GM18507 (cell line): ENCODE results near the gene KLHL29.

Experiments used
- DNase-seq: peaks from one replicate; pipeline ENCODE4 v3.0.0; 2011; ENCODE audit warnings: low read depth; ENCODE audit not compliant: insufficient read length; ENCODE audit errors: extremely low spot score
- FAIRE-seq: peaks from 2 replicates; lab custom pipeline; 2011; peaks lifted over from hg19 to GRCh38; lab: Jason Lieb, UNC

KLHL29 gene

DNA sequence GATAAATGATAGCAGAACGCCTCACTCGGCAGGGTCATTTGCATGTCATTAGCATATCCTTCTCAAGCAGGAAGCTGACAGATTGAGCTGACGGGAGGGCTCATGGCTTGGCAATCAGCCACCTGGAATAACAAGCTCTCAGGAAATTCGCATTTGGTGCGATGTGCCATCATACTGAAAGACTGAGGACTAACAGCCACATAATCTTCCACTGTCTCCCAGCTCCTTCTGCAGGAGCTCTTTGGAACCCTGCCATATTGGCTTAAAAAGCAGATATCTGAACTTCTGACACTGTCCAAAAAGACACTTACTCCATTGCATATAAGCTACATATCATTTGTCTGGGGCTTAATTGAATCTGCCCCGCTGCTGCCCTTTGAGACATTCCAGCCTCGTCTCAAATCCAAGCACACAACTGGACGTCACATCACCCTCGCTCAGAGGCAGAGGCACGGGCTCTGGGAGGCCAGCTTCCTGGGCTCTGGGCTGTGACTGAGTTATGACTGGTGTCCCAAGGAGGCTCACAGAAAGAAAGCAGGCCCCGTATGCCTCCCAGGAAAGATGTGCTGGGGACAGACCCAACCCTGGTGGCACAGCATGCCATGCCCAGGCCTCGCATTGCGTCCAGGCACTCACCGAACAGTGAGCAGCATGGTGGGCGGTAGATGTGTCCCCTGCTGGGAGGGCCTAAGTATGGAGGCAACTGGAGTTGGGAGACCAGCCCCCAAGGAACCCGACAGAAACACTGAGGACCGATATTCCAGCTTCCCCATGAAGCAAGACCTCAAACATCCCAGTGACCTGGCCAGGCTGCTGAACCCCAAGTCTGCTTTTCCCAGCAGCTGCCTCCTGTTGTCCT is 314.0 kb downstream of the KLHL29 start:
- FAIRE-seq, result no peak
- DNase-seq, result no peak

DNA sequence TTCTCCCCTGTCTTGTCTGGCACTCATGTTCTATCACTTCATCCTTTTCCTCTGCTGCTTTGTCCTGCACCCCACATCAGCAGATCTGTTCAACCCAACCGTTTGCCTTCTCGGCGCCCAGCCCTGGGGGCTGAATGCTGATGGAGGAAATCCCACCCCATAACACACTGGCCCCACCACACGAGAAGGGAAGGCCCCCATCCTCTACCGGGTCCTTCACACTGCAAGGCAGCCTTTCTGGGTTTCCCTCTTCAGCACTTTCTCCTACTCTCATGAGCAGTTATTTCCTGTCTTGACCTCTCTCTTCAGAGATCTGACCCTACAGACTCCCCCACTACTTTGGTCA is 314.6 kb downstream of the KLHL29 start:
- no peak for FAIRE-seq
- no peak for DNase-seq

DNA sequence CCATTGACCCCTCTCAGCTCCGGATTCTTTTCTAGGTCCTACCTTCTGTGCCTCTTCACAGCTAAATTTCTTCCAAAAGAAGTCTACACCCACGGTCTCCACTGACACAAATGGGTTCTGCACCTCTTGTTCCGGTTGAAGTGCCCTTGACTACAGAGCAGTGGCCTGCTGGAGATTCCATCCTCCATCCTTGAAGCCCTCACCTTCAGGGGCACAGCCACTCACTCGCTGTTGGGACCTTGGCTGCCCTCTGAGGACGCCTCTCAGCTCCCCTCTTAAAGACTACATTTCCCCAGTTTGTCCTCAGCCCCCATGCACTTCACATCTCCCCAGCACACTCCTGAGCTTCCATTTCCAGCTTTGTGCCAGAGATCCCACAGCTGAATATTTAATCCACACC is 315.6 kb downstream of the KLHL29 start:
- FAIRE-seq, result no peak
- no peak for DNase-seq

DNA sequence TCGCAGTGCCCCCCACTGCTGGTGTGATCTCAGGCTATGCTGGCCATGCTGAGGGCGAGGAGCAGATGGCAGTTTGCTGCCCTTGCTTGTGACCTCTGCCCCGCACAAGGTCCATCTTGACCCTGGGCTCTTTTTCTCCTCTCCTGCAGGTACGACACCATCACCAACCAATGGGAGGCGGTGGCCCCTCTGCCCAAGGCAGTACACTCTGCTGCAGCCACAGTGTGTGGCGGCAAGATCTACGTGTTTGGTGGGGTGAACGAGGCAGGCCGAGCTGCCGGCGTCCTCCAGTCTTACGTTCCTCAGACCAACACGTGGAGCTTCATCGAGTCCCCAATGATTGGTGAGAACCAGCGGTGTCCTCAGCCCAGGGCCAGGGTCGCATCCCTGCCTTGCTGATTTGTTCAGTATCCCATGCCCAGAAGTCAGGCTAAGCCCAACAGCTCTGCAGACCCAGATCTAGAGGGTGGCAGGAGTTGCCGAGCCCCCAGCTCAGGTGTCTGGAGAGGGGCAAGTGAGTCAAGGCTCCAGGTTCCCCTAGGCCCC is 318.1 kb downstream of the KLHL29 start:
- no peak for FAIRE-seq
- no peak for DNase-seq

DNA sequence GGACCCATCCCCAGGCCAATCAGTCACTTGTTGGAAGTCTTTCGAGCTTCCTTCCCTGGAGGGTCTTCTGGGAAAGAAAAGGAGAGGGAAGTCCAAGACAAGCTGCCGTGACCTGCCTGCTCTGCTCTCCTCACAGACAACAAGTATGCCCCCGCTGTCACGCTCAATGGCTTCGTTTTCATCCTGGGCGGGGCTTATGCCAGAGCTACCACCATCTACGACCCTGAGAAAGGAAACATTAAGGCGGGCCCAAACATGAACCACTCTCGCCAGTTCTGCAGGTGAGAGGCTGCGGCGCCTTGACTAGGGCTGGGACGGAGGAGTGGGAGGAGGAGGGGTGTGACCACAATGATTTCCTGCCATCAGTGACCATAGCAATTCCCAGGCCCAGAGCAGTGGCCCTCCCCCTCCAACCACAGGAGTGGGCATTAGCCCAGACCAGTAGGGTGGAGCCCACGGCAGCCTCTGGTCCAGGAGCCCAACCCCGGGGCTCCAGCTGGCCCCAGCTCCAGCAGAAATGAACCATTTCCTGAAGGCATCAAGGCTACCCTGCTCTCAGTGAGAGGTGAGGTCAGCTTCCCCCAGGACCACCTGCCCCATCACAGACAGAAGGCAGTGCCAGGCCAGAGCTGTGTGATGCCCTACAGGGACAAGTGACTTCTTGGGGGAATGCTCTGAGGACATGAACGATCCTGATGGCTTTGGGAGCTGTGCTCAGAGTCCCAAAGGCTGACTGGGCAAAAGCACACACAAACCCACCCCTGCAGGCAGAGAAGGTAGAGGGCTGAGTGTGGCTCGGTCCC is 318.8 kb downstream of the KLHL29 start:
- DNase-seq (no peak), FAIRE-seq (no peak)

DNA sequence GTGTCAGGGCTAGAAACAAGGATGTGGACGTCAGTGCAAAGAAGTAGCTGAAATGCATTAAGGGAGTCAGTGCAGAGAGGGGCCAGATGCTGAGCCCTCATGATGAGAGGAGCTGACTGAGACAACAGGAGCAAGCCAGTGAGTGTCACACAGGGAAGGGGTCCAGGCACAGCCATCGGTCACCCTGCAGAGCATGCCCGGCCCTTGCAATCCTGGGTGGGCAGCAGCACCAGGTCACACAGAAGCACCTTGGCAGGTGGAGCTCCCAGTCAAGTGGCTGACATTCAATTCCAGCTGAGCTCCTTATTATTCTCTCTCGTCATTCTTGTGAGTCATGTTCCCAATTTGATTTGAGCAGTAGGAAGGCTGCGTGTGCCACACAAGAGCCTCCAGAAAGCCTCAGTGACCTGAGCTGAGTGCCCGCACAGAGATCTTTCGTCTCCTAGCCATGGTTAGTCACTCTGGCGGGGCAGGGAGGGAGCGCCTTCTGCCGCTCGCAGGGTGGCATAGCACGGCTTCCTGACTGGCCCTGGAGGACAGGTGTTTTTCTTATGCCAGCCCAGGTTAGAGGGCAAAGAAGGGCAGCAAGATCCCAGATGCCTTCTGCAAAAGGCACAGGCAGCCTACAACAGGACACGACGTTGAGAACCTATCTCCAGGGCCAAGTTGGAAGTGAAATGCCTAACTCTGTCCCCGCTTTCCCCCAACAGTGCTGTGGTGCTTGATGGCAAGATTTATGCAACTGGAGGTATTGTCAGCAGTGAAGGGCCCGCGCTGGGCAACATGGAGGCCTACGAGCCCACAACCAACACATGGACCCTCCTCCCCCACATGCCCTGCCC is 321.0 kb downstream of the KLHL29 start:
- DNase-seq, result no peak
- no peak for FAIRE-seq

DNA sequence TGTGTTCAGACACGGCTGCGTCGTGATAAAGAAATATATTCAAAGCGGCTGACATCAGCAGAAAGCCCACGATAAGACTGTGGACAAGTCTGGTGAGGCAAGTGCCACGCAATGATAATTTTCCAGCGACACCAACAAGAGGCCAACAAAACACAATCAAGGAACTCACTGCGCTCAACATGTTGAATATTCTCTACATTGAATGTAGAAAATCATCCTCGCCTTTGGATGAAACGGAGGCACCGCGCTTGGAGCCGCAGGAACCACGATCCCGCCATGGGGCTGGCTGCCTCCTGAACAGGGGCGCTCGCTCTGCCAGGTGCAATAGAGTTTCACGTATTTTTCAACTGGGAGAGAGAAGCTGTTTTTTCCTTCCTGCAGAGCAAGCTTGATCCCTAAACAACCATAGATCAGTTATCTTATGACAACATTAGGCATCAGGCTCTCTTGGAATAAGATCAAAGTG is 321.7 kb downstream of the KLHL29 start:
- DNase-seq (no peak), FAIRE-seq (no peak)

DNA sequence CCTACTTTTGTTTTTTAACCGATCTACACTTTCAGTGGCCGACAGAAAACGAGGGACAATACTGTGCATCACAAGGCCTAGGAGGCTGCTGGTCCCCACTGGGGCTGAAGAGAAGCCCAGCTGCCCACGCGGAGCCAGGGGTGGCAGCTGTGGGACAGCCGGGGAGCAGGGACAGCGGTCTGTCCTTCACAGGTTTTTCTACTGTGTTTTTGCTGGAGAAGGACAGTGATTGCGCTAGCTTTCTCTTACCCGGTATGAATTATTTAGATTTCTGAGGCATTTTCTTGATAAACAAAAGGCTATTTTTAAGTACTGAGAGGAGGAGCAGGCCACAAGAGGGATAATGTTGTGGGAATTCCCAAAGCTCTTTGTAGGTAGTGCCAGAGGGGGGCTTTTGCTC is 322.1 kb downstream of the KLHL29 start:
- no peak for DNase-seq

DNA sequence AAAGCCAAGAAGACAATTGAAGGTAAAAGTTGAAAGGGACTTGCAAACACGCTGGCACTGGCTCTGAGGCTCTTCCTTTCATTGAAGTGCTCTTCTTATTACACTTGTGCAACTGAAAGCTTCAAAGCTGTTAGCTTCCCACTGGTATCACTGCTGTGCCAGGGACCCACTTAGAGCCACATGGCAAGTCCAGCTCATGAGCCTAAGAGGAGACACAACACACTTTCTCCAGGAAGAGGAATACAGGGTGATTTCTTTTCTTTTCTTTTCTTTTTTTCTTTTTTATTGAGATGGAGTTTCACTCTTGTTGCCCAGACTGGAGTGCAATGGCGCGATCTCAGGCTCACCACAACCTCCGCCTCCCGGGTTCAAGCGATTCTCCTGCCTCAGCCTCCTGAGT is 323.8 kb downstream of the KLHL29 start:
- FAIRE-seq, result no peak

More for the DNA sequence above, 322.1 kb downstream of the KLHL29 start:
- no peak for FAIRE-seq

DNA sequence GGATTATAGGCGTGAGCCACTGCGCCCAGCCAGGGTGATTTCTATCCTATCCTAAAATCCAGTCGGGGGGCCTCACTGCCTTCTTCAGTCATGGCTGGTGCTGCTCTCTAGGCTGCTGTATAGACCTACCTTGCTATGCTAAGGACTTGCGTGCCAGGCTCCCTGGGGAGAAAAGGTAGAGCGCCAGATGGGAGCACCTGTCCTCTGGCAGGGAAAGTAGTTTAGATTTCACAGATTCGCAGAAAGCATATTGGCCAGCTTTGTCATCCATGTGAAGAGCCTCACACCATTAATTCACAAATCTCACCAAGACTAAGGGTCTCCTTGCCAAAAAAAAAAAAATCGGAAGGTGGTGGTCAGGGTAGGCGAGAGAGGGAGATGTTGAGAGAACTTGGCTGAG is 324.3 kb downstream of the KLHL29 start:
- DNase-seq (no peak), FAIRE-seq (no peak)

More for the DNA sequence above, 323.8 kb downstream of the KLHL29 start:
- DNase-seq, result no peak

DNA sequence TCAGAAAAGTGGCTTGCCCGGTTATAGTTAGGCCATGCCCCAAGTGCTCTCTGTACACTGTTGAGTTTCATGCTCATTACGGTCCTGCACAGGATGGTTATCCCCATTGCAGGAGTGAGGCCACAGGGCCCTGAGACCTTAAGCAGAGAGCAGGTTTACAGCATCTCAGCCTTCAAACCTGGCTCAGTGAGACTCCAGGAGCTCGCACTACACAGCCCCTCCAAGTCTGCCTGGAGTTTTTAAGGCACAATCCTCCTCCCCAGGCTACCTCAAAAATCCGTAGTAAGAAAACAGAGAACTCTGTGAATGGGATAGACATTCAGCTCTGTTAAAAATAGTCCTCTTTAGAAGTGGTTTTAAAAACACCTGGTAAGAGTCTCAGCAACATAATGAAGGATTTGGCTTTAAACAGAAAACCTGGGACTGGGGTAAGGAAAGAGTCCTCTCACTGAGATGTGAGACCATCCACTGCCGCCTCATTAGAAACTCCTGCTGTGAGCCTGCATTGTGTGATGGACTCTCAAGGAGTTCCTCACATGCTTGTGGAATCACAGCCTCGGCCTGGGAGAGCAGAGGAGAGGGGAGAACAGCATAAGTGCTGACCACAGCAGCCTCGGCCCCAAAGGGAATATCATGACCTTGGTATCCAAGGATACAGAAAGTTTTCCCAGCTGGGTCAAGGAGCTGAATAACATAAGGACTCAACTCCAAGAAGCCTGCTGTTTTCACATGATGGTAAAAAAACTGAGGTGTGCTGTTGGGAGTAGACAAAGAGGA is 327.2 kb downstream of the KLHL29 start:
- DNase-seq (no peak), FAIRE-seq (no peak)

DNA sequence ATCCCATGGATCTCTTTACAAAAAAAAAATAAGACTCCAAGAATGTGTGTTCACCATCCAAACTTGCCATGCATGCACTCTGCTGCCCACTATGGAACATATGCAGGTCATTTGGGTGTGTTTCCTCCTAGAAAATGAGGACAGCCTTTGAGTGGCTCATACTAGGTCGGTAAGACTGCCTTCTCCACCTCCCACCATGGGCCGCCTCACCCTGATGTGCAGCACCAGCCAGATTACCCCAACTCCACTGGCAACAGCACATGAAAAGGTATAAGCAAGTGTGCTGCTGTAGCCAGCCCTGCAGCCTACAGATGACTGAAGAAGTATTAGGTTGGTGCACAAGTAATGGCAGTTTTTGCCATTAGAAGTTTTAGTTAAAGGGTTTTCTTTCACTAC is 327.8 kb downstream of the KLHL29 start:
- no peak for FAIRE-seq
- no peak for DNase-seq

DNA sequence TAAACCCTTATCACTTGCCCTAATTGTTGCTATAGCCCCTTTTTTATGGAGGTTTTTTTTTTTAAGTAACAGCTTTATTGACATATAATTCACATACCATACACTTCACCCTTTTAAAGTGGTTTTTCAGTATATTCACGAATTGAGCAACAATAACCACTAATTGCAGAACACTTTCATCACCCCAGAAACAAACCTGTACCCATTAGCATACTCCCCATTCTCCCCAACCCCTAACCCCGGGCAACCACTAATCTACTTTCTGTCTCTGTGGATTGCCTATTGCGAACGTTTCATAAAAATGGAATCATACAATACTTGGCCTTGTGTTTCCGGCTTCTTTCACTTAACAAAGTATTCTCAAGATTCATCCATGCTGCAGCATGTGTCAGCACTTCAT is 328.4 kb downstream of the KLHL29 start:
- DNase-seq (no peak), FAIRE-seq (no peak)

DNA sequence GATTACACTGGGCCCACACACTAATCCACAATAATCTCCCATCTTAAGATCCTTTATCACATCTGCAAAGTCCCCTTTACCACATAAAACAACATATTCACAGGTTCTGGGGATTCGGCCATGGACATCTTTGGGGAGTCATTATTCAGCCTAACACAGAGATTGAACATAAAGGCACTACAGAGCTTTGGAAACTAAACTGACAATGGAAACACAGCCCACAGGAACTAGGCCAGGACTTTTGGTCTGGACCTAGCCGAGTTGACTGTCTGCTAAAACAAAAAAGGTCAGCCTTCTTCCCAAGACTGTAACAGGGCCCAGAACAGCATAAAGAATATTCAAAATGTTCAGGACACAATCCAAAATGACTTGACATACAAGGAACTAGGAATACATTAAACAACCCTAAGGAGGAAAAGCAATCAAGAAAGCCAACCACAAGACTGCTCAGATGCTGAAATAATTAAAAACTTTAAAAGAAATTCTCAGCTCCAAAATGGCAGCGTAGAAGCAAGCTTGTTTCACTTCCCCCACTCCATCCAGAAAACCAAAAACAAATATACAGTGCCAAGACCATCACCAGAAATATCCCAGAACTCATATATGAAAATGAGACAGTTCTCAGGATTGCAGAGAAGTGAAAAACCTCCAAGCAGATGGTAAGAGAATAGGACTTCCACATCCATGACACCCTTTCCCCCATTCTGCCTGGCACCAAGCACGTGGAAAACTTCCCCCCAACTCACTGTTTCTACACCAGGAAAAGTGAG is 334.1 kb downstream of the KLHL29 start:
- FAIRE-seq (no peak), DNase-seq (no peak)

DNA sequence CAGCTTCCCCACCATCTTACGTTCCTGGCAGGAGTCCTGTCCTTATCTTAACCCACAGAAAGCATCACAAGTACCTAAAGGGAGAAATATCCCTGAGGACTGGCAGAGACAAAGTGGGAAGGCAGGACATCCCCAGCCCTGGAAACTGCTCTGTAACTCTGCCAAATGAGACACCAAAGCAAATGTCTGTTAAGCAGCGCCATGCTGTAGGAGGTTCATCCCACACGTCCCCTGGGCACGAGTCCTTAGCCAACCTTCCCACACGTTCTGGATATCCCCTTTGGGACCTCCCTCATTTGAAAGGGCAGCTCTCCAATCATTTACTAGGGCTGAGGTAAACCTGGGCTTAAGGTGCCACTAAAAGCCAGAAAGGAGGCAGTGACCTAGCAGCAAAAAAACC is 334.7 kb downstream of the KLHL29 start:
- FAIRE-seq (no peak), DNase-seq (no peak)

DNA sequence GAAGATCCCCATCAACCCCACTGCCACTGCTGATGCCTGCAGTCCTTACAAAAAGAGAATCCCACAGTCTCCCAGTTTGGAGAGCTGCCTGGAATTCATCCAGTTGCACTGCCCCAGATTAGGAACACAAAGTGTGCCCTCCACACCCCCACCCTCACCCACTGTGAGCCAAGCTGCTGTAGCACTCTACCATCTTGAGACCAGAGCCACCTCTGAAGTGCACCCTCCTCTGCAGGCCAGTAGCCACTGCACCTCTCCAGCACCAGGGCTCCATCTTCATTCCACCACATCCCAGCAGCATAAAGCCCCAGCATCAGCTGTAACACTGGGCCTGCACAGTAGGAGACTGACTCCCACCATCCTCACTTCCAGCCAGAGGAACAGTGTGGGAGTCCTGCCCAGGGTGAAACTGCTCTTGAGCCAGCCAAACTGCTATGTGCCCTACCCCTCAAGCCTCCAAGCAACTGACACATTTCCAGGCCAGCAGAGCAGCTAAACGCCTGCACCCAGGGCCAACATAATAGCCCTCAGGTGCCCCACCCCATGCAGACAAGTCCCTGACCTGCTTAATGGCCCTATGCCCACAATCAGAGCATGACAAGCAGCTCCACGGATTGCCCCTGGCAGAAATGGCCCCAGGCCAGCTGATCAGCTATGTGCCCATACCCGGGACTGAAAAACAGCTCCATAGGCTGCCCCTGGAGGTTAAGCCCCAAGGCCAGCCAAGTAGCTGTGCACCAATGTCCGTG is 335.9 kb downstream of the KLHL29 start:
- DNase-seq (no peak), FAIRE-seq (no peak)

DNA sequence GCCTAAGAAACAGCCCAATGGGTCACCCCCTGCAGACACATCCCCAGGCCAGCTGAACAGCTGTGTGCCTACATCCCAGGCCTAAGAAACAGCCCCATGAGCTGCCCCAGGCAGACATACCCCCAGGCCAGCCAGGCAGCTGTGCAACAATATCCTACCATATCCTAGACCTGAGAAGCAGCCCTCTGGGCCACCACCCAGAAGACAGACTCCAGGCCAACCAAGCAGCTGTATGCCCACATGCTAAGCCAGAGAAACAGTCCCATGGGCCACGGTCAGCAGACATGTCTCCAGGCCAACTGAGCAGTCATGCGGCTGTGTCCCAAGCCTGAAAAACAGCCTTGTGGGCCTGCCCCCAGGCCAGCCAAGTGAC is 336.5 kb downstream of the KLHL29 start:
- DNase-seq, result no peak
- FAIRE-seq, result no peak

DNA sequence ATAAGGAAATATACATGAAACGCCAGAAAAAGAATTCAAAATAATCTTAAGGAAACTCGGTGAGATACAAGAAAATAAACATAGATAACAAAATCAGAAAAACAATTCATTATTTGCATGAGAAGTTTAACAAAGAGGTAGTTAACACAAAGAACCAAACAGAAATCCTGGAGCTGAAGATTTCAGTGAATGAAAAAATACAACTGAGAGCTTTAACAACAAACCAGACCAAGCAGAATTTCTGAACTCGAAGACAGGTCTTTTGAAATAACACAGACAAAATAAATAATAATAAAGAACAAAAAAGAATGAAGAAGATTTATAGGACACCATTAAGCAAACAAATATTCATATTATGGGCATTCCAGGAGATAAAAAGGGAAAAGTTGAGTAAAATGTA is 337.3 kb downstream of the KLHL29 start:
- FAIRE-seq (no peak), DNase-seq (no peak)
